HepG2 (cell line): Measurements from ENCODE around the gene ZNF415. TPM values are rescaled to one million over a fixed set of nuclear protein-coding genes. Genes with fewer than 3 reads are reported as not detected.

Experiments used
- ATAC-seq: fragments of 200-7000 bp; cut with Tn5 transposase; 3 replicates; pipeline ENCODE4 v1.9.1; 2020; ENCODE audit warnings: mild to moderate bottlenecking, moderate library complexity
- BruUV-seq: library from RNA; stranded (reverse); fragments of 400-500 nt; replicated peaks from 2 replicates; lab custom pipeline; 2021; lab: Mats Ljungman, UMichigan
- CTCF ChIA-PET: fragments of 300-600 bp; formaldehyde crosslinking; extraction: SDS; loops from one replicate; lab custom pipeline; 2021; ENCODE audit warnings: low total read pairs, inconsistent platforms, low intra/inter-chr PET ratio; lab: Yijun Ruan, JAX
- POLR2A ChIA-PET: fragments of 350-600 bp; sonication (Branson Sonifier 250); formaldehyde crosslinking; loops from one replicate; lab custom pipeline; 2020; ENCODE audit warnings: antibody characterized with exemption, inconsistent platforms; lab: Yijun Ruan, JAX
- DNase-seq: peaks from one replicate; pipeline ENCODE4 v3.0.0-alpha.2; 2015; ENCODE audit warnings: low spot score
- FAIRE-seq: peaks from 3 replicates; lab custom pipeline; 2011; peaks lifted over from hg19 to GRCh38; lab: Jason Lieb, UNC
- H2AFZ ChIP-seq: one replicate; pipeline ENCODE4 v1.6.1; 2011; ENCODE audit warnings: low read length, inconsistent platforms
- H3K27ac ChIP-seq: fragments of 300-600 bp; 3 replicates; pipeline ENCODE4 v1.8.0; 2011; ENCODE audit warnings: mixed run types, mild to moderate bottlenecking, mixed read lengths, low read length, inconsistent platforms; ENCODE audit not compliant: insufficient read depth; ENCODE audit errors: extremely low read length
- H3K27me3 ChIP-seq, 2 experiments: fragments of 200-600 bp in 1 of 2; 2 replicates in 1 of 2; 3 replicates in 1 of 2; pipeline versions ENCODE4 v1.6.0 to v1.8.0; 2011; ENCODE audit warnings: low read length in 2 of 2, mild to moderate bottlenecking in 2 of 2, moderate library complexity in 2 of 2, inconsistent platforms in 1 of 2; ENCODE audit not compliant: insufficient read depth in 2 of 2, control insufficient read depth in 1 of 2
- H3K36me3 ChIP-seq, 2 experiments: fragments of 200-600 bp in 1 of 2; replicated peaks in 1 of 2; 2 replicates in 1 of 2; 3 replicates in 1 of 2; pipeline versions ENCODE4 v1.5.1 to v1.8.0; 2011; ENCODE audit warnings: low read length in 2 of 2, inconsistent platforms in 1 of 2; ENCODE audit not compliant: insufficient read depth in 2 of 2, control insufficient read depth in 1 of 2
- H3K4me1 ChIP-seq: 2 replicates; pipeline ENCODE4 v1.5.1; 2012; ENCODE audit warnings: low read length, inconsistent platforms; ENCODE audit not compliant: insufficient read depth
- H3K4me2 ChIP-seq: 2 replicates; pipeline ENCODE4 v1.6.0; 2011; ENCODE audit warnings: low read depth, low read length, inconsistent platforms
- H3K4me3 ChIP-seq, 3 experiments: fragments of 200-600 bp in 1 of 3; sonication (generic), shearing (Covaris generic) in 1 of 3; replicated peaks in 1 of 3; 2 replicates each; pipeline ENCODE4 v1.5.1; 2011 to 2016; ENCODE audit warnings: low read length in 3 of 3, inconsistent platforms in 2 of 3, low read depth in 2 of 3, mild to moderate bottlenecking in 2 of 3, control low read depth in 1 of 3, mixed read lengths in 1 of 3; ENCODE audit not compliant: insufficient read depth in 1 of 3
- H3K79me2 ChIP-seq: one replicate; pipeline ENCODE4 v1.6.1; 2011; ENCODE audit warnings: low read length, inconsistent platforms; ENCODE audit not compliant: insufficient read depth
- H3K9ac ChIP-seq: 2 replicates; pipeline ENCODE4 v1.6.0; 2011; ENCODE audit warnings: mild to moderate bottlenecking, low read depth, low read length, inconsistent platforms; ENCODE audit not compliant: insufficient read depth
- H3K9me3 ChIP-seq: 2 replicates; pipeline ENCODE4 v1.5.1; 2012; ENCODE audit warnings: mild to moderate bottlenecking, low read length
- H4K20me1 ChIP-seq: 2 replicates; pipeline ENCODE4 v1.6.0; 2011; ENCODE audit warnings: inconsistent platforms, mild to moderate bottlenecking, low read length, moderate library complexity; ENCODE audit not compliant: insufficient read depth
- ARNT2 ChIP-seq: sonication (generic); formaldehyde crosslinking; IDR thresholded peaks from 2 replicates; pipeline ENCODE4 v1.8.0; 2022; ENCODE audit warnings: mild to moderate bottlenecking, low read depth, missing genetic modification reagents, moderate library complexity
- CAMTA2 ChIP-seq: sonication (generic); formaldehyde crosslinking; IDR thresholded peaks from 2 replicates; pipeline ENCODE4 v1.4.0; 2020; ENCODE audit warnings: mild to moderate bottlenecking, missing genetic modification reagents, borderline replicate concordance
- CHD2 ChIP-seq: IDR thresholded peaks from 2 replicates; pipeline ENCODE4 v1.6.1; 2011; ENCODE audit warnings: low read depth, low read length, improper control_type of control experiment
- DDIT3 ChIP-seq: sonication (generic); formaldehyde crosslinking; IDR thresholded peaks from 2 replicates; pipeline ENCODE4 v1.4.0; 2020; ENCODE audit warnings: mild to moderate bottlenecking, missing genetic modification reagents
- GPN1 ChIP-seq: sonication (generic); formaldehyde crosslinking; IDR thresholded peaks from 2 replicates; pipeline ENCODE4 v1.5.1; 2020; ENCODE audit warnings: missing genetic modification reagents, borderline replicate concordance
- NFATC3 ChIP-seq: sonication (generic); formaldehyde crosslinking; IDR thresholded peaks from 2 replicates; pipeline ENCODE4 v1.5.1; 2020; ENCODE audit warnings: mild to moderate bottlenecking, missing genetic modification reagents
- NFYB ChIP-seq: sonication (generic); formaldehyde crosslinking; IDR thresholded peaks from 2 replicates; pipeline ENCODE4 v1.4.0; 2020; ENCODE audit warnings: missing genetic modification reagents
- RARG ChIP-seq: sonication (generic); formaldehyde crosslinking; IDR thresholded peaks from 2 replicates; pipeline ENCODE4 v1.4.0; 2020; ENCODE audit warnings: low read depth, mild to moderate bottlenecking, missing genetic modification reagents
- TBP ChIP-seq: sonication (generic); formaldehyde crosslinking; IDR thresholded peaks from 2 replicates; pipeline ENCODE4 v1.5.0; 2020; ENCODE audit warnings: missing genetic modification reagents
- TGIF2 ChIP-seq: IDR thresholded peaks from 2 replicates; pipeline ENCODE4 v1.6.1; 2016; ENCODE audit warnings: control low read depth, missing compliant biosample characterization
- XRCC5 ChIP-seq: fragments of 200-400 bp; formaldehyde crosslinking; optimal IDR thresholded peaks from 2 replicates; pipeline ENCODE3; 2017; ENCODE audit warnings: mild to moderate bottlenecking, low read length
- ZKSCAN8 ChIP-seq: IDR thresholded peaks from 2 replicates; pipeline ENCODE4 v1.6.1; 2016; ENCODE audit warnings: borderline replicate concordance, missing genetic modification reagents, missing compliant biosample characterization
- ZNF205 ChIP-seq: IDR thresholded peaks from 2 replicates; pipeline ENCODE4 v1.6.1; 2018; ENCODE audit warnings: missing biosample characterization, missing genetic modification reagents
- ZNF274 ChIP-seq: sonication (generic); formaldehyde crosslinking; IDR thresholded peaks from 2 replicates; pipeline ENCODE4 v1.5.1; 2020; ENCODE audit warnings: mild to moderate bottlenecking, missing genetic modification reagents
- ZNF292 ChIP-seq: sonication (generic); formaldehyde crosslinking; IDR thresholded peaks from 2 replicates; pipeline ENCODE4 v1.8.1; 2022; ENCODE audit warnings: mild to moderate bottlenecking, low read depth, missing genetic modification reagents, borderline replicate concordance
- ZNF367 ChIP-seq: sonication (generic); formaldehyde crosslinking; IDR thresholded peaks from 2 replicates; pipeline ENCODE4 v1.4.0; 2020; ENCODE audit warnings: missing genetic modification reagents, borderline replicate concordance
- ZNF597 ChIP-seq: sonication (generic); formaldehyde crosslinking; IDR thresholded peaks from 2 replicates; pipeline ENCODE4 v1.5.0; 2020; ENCODE audit warnings: missing genetic modification reagents
- in situ Hi-C: cut with HindIII; loops from 2 replicates; pipeline ENCODE4 v1.10.0; 2017; ENCODE audit warnings: low pct_unique_long_range_greater_than_20kb; ENCODE audit not compliant: extremely low pct_ligation_motif_present
- intact Hi-C: fragments of 100-400 bp; cut with micrococcal nuclease; formaldehyde crosslinking; loops from one replicate; pipeline ENCODE4 v1.10.0; 2022; ENCODE audit not compliant: unreplicated experiment
- polyA plus RNA-seq, 8 experiments: library from polyadenylated mRNA; depleted of rRNA in 3 of 8; stranded (reverse) in 7 of 8; unstranded in 1 of 8; fragments of >200 nt; fragmentation: Illumina TruSeq in 4 of 8; extraction: Trizol in 4 of 8; gene quantifications; 2 replicates each; pipeline versions ENCODE4 v1.2.1 to v1.2.3, GENCODE V29; 2011 to 2016; ENCODE audit warnings: low read depth in 4 of 8, missing spikeins in 1 of 8, mixed read lengths in 1 of 8; ENCODE audit not compliant: insufficient read depth in 1 of 8
- total RNA-seq, 5 experiments: library from RNA; depleted of rRNA; stranded (reverse); fragments of >200 nt; fragmentation: Illumina TruSeq; extraction: Trizol; gene quantifications; 2 replicates each; pipeline ENCODE4 v1.2.3, GENCODE V29; 2016; ENCODE audit warnings: low read depth in 1 of 5
- TF ChIP-seq, protein P1 (sequence below): sonication (generic); formaldehyde crosslinking; IDR thresholded peaks from 2 replicates; pipeline ENCODE4 v1.4.0; 2020; ENCODE audit warnings: missing genetic modification reagents

ZNF415 gene
- total and polyA plus RNA-seq, 2 of the 13 experiments (the other 11 are each of a cell fraction or from before 2014, with no cell fraction given): 0.15 to 0.17 TPM

DNA sequence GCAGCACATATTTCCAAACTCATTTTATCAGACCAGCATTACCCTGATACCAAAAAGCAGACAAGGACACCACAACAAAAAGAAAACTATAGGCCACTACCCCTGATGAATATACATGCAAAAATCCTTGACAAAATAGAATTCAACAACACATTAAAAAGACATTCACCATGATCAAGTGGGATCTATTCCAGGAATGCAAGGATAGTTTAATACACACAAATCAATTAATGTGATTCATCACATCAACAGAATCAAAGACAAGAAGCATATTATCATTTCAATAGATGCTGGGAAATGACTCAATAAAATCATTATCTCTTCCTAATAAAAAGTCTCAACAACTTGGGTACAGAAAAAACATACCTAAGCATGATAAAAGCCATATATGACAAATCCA, 14.9 kb upstream of the ZNF415 start:
- in situ Hi-C loops: no loop called here

More for the DNA sequence above, 14.9 kb upstream of the ZNF415 start:
- no peak overlapping the region for H3K9ac ChIP-seq
- H3K4me3 ChIP-seq: no peak overlapping the region
- ATAC-seq (no peak), FAIRE-seq (no peak), DNase-seq (no peak)
- POLR2A ChIA-PET: no interaction called here
- H3K27ac ChIP-seq: no peak overlapping the region
- no peaks in the 10 kb centered on the region for H4K20me1 ChIP-seq
- no peaks in the 10 kb centered on the region for H3K27me3 ChIP-seq
- intact Hi-C loops: no loop called here
- no TSS peak for BruUV-seq
- CTCF ChIA-PET: no interaction called here
- H3K9me3 ChIP-seq: peaks cover 67% of the 10 kb centered on the region
- TF ChIP-seq, protein P1, sequence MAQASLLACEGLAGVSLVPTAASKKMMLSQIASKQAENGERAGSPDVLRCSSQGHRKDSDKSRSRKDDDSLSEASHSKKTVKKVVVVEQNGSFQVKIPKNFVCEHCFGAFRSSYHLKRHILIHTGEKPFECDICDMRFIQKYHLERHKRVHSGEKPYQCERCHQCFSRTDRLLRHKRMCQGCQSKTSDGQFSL (CRISPR knock-in tag): no peak
- no peak for TF ChIP-seq TGIF2 (CRISPR knock-in tag)
- TF ChIP-seq ARNT2 (CRISPR knock-in tag): no peak
- no peak for TF ChIP-seq ZNF367 (CRISPR knock-in tag)
- no peak for TF ChIP-seq ZNF597 (CRISPR knock-in tag)
- TF ChIP-seq CHD2: no peak
- no peak for TF ChIP-seq XRCC5
- no peak for TF ChIP-seq ZNF292 (CRISPR knock-in tag)
- no peak for TF ChIP-seq DDIT3
- no peak for TF ChIP-seq CAMTA2 (CRISPR knock-in tag)
- TF ChIP-seq RARG (CRISPR knock-in tag): no peak
- TF ChIP-seq ZNF274 (CRISPR knock-in tag): no peak
- no peak for TF ChIP-seq ZNF205
- no peak for TF ChIP-seq NFYB
- TF ChIP-seq TBP (CRISPR knock-in tag): no peak
- no peak for TF ChIP-seq NFATC3 (CRISPR knock-in tag)
- no peak for TF ChIP-seq GPN1
- no peak for TF ChIP-seq ZKSCAN8
- H3K4me2 ChIP-seq: no peak overlapping the region
- peaks cover 0 to 2% of the 10 kb centered on the region in 2 experiments; a peak in 1 of 5 replicates for H3K36me3 ChIP-seq
- H3K4me1 ChIP-seq: no peaks in the 10 kb centered on the region
- H2AFZ ChIP-seq: no peak overlapping the region
- no peaks in the 10 kb centered on the region for H3K79me2 ChIP-seq
